PC-3 (cell line): ENCODE data around the gene MRPL20.

ENCODE experiments used
- EZH2 ChIP-seq: fragments of 300-600 bp; sonication (generic); IDR thresholded peaks from one replicate; pipeline ENCODE4 v1.6.1; 2017; ENCODE audit warnings: antibody characterized with exemption, mild to moderate bottlenecking, low read length; ENCODE audit not compliant: unreplicated experiment
- TF ChIP-seq, protein P1 (sequence below): fragments of 300-600 bp; sonication (generic); conservative IDR thresholded peaks from 2 replicates; pipeline ENCODE4 v1.5.1; 2017; ENCODE audit warnings: antibody characterized with exemption, low read depth, mild to moderate bottlenecking, low read length

DNA sequence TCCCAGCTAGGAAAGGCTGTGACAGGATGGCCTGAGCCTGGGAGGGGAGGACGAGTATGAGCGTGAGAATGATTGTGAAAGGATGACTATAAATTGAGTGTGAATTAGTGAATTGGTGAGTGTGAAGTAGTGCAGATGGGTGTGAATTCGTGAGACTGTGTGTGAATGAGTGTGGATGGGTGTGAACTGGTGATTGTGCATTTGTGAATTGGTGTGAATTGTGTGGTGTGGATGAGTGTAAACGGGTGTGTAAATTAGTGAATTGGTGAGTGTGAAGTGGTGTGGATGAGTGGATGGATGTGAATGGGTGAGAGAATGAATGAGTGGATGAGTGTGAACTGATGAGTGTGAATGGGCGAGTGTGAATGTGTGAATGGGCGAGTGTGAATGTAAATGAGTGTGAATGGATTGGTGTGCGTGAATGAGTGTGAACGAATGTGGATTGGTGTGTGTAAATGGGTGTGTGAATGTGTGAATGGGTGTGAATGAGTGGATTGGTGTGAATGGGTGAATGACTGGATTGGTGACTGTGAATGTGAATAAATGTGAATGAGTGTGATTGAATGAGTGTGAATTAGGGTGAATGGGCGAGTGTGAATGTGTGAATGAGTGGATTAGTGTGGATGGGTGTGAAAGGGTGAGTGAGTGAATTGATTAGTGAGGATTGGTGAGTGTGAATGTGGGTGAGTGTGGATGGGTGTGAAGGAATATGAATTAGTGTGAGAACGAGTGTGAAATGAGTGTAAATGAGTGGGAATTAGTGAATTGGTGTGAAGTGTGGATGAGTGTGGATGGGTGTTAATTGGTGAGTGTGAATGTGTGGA, 41.0 kb downstream of the MRPL20 start:
- TF ChIP-seq, protein P1, sequence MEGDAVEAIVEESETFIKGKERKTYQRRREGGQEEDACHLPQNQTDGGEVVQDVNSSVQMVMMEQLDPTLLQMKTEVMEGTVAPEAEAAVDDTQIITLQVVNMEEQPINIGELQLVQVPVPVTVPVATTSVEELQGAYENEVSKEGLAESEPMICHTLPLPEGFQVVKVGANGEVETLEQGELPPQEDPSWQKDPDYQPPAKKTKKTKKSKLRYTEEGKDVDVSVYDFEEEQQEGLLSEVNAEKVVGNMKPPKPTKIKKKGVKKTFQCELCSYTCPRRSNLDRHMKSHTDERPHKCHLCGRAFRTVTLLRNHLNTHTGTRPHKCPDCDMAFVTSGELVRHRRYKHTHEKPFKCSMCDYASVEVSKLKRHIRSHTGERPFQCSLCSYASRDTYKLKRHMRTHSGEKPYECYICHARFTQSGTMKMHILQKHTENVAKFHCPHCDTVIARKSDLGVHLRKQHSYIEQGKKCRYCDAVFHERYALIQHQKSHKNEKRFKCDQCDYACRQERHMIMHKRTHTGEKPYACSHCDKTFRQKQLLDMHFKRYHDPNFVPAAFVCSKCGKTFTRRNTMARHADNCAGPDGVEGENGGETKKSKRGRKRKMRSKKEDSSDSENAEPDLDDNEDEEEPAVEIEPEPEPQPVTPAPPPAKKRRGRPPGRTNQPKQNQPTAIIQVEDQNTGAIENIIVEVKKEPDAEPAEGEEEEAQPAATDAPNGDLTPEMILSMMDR: no peak
- no peak for TF ChIP-seq EZH2
